NCI-H2081 treated with DMSO at 0.1 percent for 48 hours (cell line): Measurements from ENCODE around the gene GAL.
"Not testable (repeated sequence)": the region's sequence is repeated elsewhere in the genome, so short reads cannot be mapped to it uniquely, and the experiment has no call there.

Experiments used
- DNase-seq: peaks from one replicate; lab custom pipeline; 2025; lab: John Stamatoyannopoulos, UW

Gene GAL

GRCh38 chr11:68684385-68685356 is at the start of gene GAL:
Gene GAL (plus strand): TSS chr11:68684544. CDS start chr11:68684924, 380 bp downstream.
- no peak for DNase-seq

- not testable (repeated sequence) for DNase-seq
These were observed 49.7 kb upstream of the GAL start for GRCh38 chr11:68634606-68635005.

- DNase-seq: not testable (repeated sequence)
These were observed 49.2 kb upstream of the GAL start for GRCh38 chr11:68635172-68635571.

GRCh38 chr11:68635883-68636282 is 48.5 kb upstream of the GAL start:
- DNase-seq: not testable (repeated sequence)

GRCh38 chr11:68639322-68639721 is 45.0 kb upstream of the GAL start:
- not testable (repeated sequence) for DNase-seq

- no peak for DNase-seq
These were observed 42.5 kb upstream of the GAL start for GRCh38 chr11:68641880-68642279.

GRCh38 chr11:68643585-68643984 is 40.8 kb upstream of the GAL start:
- DNase-seq: no peak

- no peak for DNase-seq
These were observed 37.5 kb upstream of the GAL start for GRCh38 chr11:68646832-68647231.

GRCh38 chr11:68649851-68650555 is 34.3 kb upstream of the GAL start:
- no peak for DNase-seq

GRCh38 chr11:68650801-68651200 is 33.5 kb upstream of the GAL start:
- DNase-seq: no peak

GRCh38 chr11:68651208-68651984 is 32.9 kb upstream of the GAL start:
- DNase-seq: no peak

GRCh38 chr11:68651985-68652682 is 32.2 kb upstream of the GAL start:
- no peak for DNase-seq

GRCh38 chr11:68652683-68653156 is 31.6 kb upstream of the GAL start:
- no peak for DNase-seq

- DNase-seq: no peak
These were observed 30.6 kb upstream of the GAL start for GRCh38 chr11:68653486-68654430.

GRCh38 chr11:68654978-68655377 is 29.4 kb upstream of the GAL start:
- DNase-seq: no peak

- no peak for DNase-seq
These were observed 28.9 kb upstream of the GAL start for GRCh38 chr11:68655406-68655805.

GRCh38 chr11:68655806-68656205 is 28.5 kb upstream of the GAL start:
- no peak for DNase-seq

- DNase-seq: no peak
These were observed 27.1 kb upstream of the GAL start for GRCh38 chr11:68657021-68657780.

- no peak for DNase-seq
These were observed 26.2 kb upstream of the GAL start for GRCh38 chr11:68658097-68658496.

- DNase-seq: no peak
These were observed 25.7 kb upstream of the GAL start for GRCh38 chr11:68658661-68659060.
